ENCODE results near the gene TLX2.

GRCh38 chr2:74551942-74552913, 38.0 kb downstream of the TLX2 start:
- TF ChIP-seq EZH2 (IDR thresholded peaks at IDR 0.05; ENCODE audit: borderline replicate concordance, low read depth, low read length, severe bottlenecking), result no peak
- TF ChIP-seq CTCF (IDR thresholded peaks at IDR 0.05; ENCODE audit: borderline replicate concordance, extremely low read depth, low read length, poor library complexity, severe bottlenecking), result no peak
